ENCODE data around the gene TRIP13.

Gene TRIP13

DNA sequence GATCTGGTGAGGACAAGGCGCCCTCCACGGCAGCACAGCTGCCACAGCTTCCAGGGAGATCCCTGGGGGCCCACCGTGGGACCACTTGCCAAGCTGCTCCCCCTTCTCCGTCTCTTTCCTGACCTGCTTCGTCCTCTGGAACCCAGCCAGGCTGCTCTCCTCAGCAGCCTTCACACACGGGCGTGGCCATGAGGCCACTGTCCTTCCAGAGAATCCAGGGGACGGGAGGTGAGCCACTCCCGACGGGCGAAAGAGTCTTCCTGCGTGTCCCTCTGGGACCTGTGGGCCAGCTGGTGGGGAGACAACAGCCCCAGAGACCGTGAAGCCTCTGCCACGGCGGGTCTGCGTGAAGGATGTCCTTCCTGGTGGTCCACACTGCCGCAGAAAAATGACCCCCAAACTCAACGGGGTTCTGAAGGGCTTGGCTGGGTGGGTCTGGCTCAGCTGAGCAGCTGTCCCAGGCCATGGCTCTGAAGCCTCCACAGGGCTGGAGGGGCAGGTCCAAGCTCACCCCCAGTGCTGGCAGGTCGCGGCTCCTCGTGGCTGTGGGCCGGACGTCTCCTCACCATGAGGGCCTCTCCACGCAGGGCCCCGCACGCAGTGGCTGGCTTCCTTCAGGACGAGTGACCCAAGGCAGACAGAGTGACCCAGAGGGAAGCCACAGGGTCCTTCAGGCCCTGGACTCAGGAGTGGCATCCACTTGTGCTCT is 68.5 kb downstream of the TRIP13 start:
- Histone ChIP-seq H3K27ac (ENCODE audit: low read depth in 2 of 2, low read length in 2 of 2) (no peak overlapping the region), H3K27me3 (ENCODE audit: control insufficient read depth in 2 of 2, insufficient read depth in 2 of 2, low read length in 2 of 2) (peaks cover 1 to 4% of the 10 kb centered on the region in 2 donors), H3K36me3 (ENCODE audit: control insufficient read depth in 2 of 2, insufficient read depth in 2 of 2, low read length in 2 of 2) (no peaks in the 10 kb centered on the region)

DNA sequence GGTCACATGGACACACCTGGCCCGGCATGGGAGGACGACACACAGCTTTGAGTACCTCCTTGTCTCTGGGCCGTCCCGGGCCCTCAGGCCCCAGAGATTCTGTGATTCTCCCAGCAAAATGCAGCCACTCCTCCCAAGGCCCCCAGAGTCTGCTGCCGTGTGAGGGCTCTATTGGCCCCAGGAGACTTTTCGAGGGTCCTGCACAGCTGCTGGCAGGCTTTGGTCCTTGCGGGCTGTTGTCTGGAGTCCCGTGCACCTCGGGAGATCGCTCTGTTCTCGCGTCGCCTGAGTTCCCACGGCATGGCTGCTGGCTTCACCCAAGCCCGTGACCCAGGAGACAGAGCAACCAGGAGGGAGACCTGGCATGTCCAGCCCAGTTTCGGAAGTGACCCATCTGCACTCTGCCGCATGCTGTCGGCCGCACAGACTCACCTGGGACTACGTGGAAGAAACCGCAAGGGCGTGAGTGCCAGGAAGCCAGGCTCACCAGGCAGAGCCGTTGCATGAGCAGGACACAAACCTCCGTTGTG is 69.1 kb downstream of the TRIP13 start:
- Histone ChIP-seq H3K4me1 (ENCODE audit: control insufficient read depth in 2 of 2, insufficient read depth in 2 of 2, low read length in 2 of 2) (peaks cover 6 to 7% of the 10 kb centered on the region in 2 donors), H3K36me3 (ENCODE audit: control insufficient read depth in 2 of 2, insufficient read depth in 2 of 2, low read length in 2 of 2) (no peaks in the 10 kb centered on the region), H3K4me3 (ENCODE audit: low read length in 2 of 2) (no peak overlapping the region), H3K27me3 (ENCODE audit: control insufficient read depth in 2 of 2, insufficient read depth in 2 of 2, low read length in 2 of 2) (peaks cover 1 to 4% of the 10 kb centered on the region in 2 donors), H3K9ac (ENCODE audit: low read depth in 1 of 2, low read length in 2 of 2) (no peak overlapping the region), H3K27ac (ENCODE audit: low read depth in 2 of 2, low read length in 2 of 2) (no peak overlapping the region), H3K9me3 (ENCODE audit: control insufficient read depth in 2 of 2, low read length in 2 of 2) (no peaks in the 10 kb centered on the region)

More for the DNA sequence above, 68.5 kb downstream of the TRIP13 start:
- Histone ChIP-seq H3K9me3 (ENCODE audit: control insufficient read depth in 2 of 2, low read length in 2 of 2) (no peaks in the 10 kb centered on the region), H3K4me1 (ENCODE audit: control insufficient read depth in 2 of 2, insufficient read depth in 2 of 2, low read length in 2 of 2) (peaks cover 7 to 9% of the 10 kb centered on the region in 2 donors), H3K9ac (ENCODE audit: low read depth in 1 of 2, low read length in 2 of 2) (no peak overlapping the region), H3K4me3 (ENCODE audit: low read length in 2 of 2) (no peak overlapping the region)

GRCh38 chr5:962386-962785 is 69.7 kb downstream of the TRIP13 start:
- Histone ChIP-seq H3K27ac (ENCODE audit: low read depth in 2 of 2, low read length in 2 of 2) (no peak overlapping the region), H3K9ac (ENCODE audit: low read depth in 1 of 2, low read length in 2 of 2) (no peak overlapping the region), H3K36me3 (ENCODE audit: control insufficient read depth in 2 of 2, insufficient read depth in 2 of 2, low read length in 2 of 2) (no peaks in the 10 kb centered on the region), H3K9me3 (ENCODE audit: control insufficient read depth in 2 of 2, low read length in 2 of 2) (no peaks in the 10 kb centered on the region), H3K27me3 (ENCODE audit: control insufficient read depth in 2 of 2, insufficient read depth in 2 of 2, low read length in 2 of 2) (peaks cover 4 to 7% of the 10 kb centered on the region in 2 donors), H3K4me3 (ENCODE audit: low read length in 2 of 2) (no peak overlapping the region), H3K4me1 (ENCODE audit: control insufficient read depth in 2 of 2, insufficient read depth in 2 of 2, low read length in 2 of 2) (peaks cover under 1 to 7% of the 10 kb centered on the region in 2 donors)

- Histone ChIP-seq H3K4me3 (ENCODE audit: low read length in 2 of 2) (no peak overlapping the region), H3K36me3 (ENCODE audit: control insufficient read depth in 2 of 2, insufficient read depth in 2 of 2, low read length in 2 of 2) (no peaks in the 10 kb centered on the region), H3K4me1 (ENCODE audit: control insufficient read depth in 2 of 2, insufficient read depth in 2 of 2, low read length in 2 of 2) (peaks cover 0 to 3% of the 10 kb centered on the region in 2 donors), H3K27me3 (ENCODE audit: control insufficient read depth in 2 of 2, insufficient read depth in 2 of 2, low read length in 2 of 2) (peaks cover 4 to 10% of the 10 kb centered on the region in 2 donors), H3K9me3 (ENCODE audit: control insufficient read depth in 2 of 2, low read length in 2 of 2) (no peaks in the 10 kb centered on the region), H3K27ac (ENCODE audit: low read depth in 2 of 2, low read length in 2 of 2) (no peak overlapping the region), H3K9ac (ENCODE audit: low read depth in 1 of 2, low read length in 2 of 2) (no peak overlapping the region)
Measured at GRCh38 chr5:962801-963200, 70.1 kb downstream of the TRIP13 start.

DNA sequence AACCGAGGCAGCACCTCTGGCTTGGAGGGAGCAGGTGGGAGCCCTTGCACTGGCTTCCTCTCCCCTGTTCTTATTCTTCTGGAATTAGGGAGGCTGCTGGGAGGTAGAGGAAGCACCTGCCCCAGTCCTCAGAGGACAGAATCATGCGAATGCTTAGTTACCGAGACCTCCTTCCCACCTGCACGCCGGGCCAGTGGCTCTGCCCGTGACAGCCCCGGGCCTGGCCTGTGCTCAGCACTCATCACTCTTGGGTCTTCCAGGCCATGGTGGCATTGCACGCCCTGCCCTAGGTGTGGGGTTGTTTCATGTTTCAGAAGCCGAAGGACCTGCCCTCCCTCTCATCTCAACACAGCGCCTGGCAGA is 70.6 kb downstream of the TRIP13 start:
- Histone ChIP-seq H3K27ac (ENCODE audit: low read depth in 2 of 2, low read length in 2 of 2) (peak overlapping the region in 1 of 2 donors; percentile 52), H3K4me1 (ENCODE audit: control insufficient read depth in 2 of 2, insufficient read depth in 2 of 2, low read length in 2 of 2) (no peaks in the 10 kb centered on the region), H3K4me3 (ENCODE audit: low read length in 2 of 2) (no peak overlapping the region), H3K9me3 (ENCODE audit: control insufficient read depth in 2 of 2, low read length in 2 of 2) (no peaks in the 10 kb centered on the region), H3K27me3 (ENCODE audit: control insufficient read depth in 2 of 2, insufficient read depth in 2 of 2, low read length in 2 of 2) (peaks cover 4 to 11% of the 10 kb centered on the region in 2 donors), H3K36me3 (ENCODE audit: control insufficient read depth in 2 of 2, insufficient read depth in 2 of 2, low read length in 2 of 2) (no peaks in the 10 kb centered on the region), H3K9ac (ENCODE audit: low read depth in 1 of 2, low read length in 2 of 2) (no peak overlapping the region)

- H3K4me1 ChIP-seq (ENCODE audit: control insufficient read depth in 2 of 2, insufficient read depth in 2 of 2, low read length in 2 of 2), result no peaks in the 10 kb centered on the region
- no peak overlapping the region for H3K4me3 ChIP-seq (ENCODE audit: low read length in 2 of 2)
- H3K36me3 ChIP-seq (ENCODE audit: control insufficient read depth in 2 of 2, insufficient read depth in 2 of 2, low read length in 2 of 2), result no peaks in the 10 kb centered on the region
- peaks cover 7 to 11% of the 10 kb centered on the region in 2 donors for H3K27me3 ChIP-seq (ENCODE audit: control insufficient read depth in 2 of 2, insufficient read depth in 2 of 2, low read length in 2 of 2)
- H3K27ac ChIP-seq (ENCODE audit: low read depth in 2 of 2, low read length in 2 of 2), result peak overlapping the region; percentile 0 to 57
- no peak overlapping the region for H3K9ac ChIP-seq (ENCODE audit: low read depth in 1 of 2, low read length in 2 of 2)
- H3K9me3 ChIP-seq (ENCODE audit: control insufficient read depth in 2 of 2, low read length in 2 of 2), result no peaks in the 10 kb centered on the region
Measured at GRCh38 chr5:963673-964531, 71.2 kb downstream of the TRIP13 start.

GRCh38 chr5:964821-965220 is 72.1 kb downstream of the TRIP13 start:
- no peak overlapping the region for H3K4me3 ChIP-seq (ENCODE audit: low read length in 2 of 2)
- H3K9me3 ChIP-seq (ENCODE audit: control insufficient read depth in 2 of 2, low read length in 2 of 2), result no peaks in the 10 kb centered on the region
- peaks cover 11 to 14% of the 10 kb centered on the region in 2 donors for H3K27me3 ChIP-seq (ENCODE audit: control insufficient read depth in 2 of 2, insufficient read depth in 2 of 2, low read length in 2 of 2)
- H3K27ac ChIP-seq (ENCODE audit: low read depth in 2 of 2, low read length in 2 of 2), result peak overlapping the region in 1 of 2 donors; percentile 57
- no peaks in the 10 kb centered on the region for H3K4me1 ChIP-seq (ENCODE audit: control insufficient read depth in 2 of 2, insufficient read depth in 2 of 2, low read length in 2 of 2)
- H3K9ac ChIP-seq (ENCODE audit: low read depth in 1 of 2, low read length in 2 of 2), result no peak overlapping the region
- no peaks in the 10 kb centered on the region for H3K36me3 ChIP-seq (ENCODE audit: control insufficient read depth in 2 of 2, insufficient read depth in 2 of 2, low read length in 2 of 2)

DNA sequence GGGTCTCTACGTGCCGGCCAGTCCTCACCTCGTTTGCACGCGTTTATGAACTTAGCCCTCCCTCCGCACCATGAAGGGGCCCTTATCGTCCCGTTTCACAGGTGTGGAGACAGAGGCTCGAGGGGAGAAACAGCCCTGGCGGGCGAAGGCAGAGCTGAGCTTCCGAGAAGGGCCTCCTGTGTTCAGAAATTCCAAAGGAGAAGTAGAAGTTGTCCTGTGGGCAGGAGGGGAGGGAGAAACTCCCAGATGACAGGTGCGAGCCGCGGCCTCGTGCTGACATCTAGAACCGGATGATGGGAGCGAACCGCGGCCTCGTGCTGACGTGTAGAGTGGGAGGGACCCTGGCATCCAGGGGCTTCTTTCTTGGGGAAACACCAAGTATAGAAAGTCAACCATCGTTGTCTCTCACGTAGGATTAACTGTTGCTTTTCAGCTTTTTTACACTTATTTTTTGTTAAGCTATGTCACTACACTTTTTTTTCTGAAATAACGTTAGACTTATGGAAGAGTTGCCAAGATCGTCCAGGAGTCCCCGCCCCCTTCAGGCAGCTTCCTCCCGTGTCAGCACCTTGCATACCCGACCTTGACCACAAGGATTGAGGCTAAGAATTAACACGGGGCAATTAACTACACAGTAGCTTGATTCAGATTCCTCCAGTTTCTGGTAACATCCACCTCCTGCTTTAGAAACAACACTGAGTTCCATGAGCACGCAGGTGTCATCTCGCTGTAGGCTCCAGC is 73.1 kb downstream of the TRIP13 start:
- Histone ChIP-seq H3K4me3 (ENCODE audit: low read length in 2 of 2) (no peak overlapping the region), H3K27ac (ENCODE audit: low read depth in 2 of 2, low read length in 2 of 2) (no peak overlapping the region), H3K4me1 (ENCODE audit: control insufficient read depth in 2 of 2, insufficient read depth in 2 of 2, low read length in 2 of 2) (no peaks in the 10 kb centered on the region), H3K9me3 (ENCODE audit: control insufficient read depth in 2 of 2, low read length in 2 of 2) (no peaks in the 10 kb centered on the region), H3K27me3 (ENCODE audit: control insufficient read depth in 2 of 2, insufficient read depth in 2 of 2, low read length in 2 of 2) (peaks cover 10 to 17% of the 10 kb centered on the region in 2 donors), H3K9ac (ENCODE audit: low read depth in 1 of 2, low read length in 2 of 2) (no peak overlapping the region), H3K36me3 (ENCODE audit: control insufficient read depth in 2 of 2, insufficient read depth in 2 of 2, low read length in 2 of 2) (no peaks in the 10 kb centered on the region)

DNA sequence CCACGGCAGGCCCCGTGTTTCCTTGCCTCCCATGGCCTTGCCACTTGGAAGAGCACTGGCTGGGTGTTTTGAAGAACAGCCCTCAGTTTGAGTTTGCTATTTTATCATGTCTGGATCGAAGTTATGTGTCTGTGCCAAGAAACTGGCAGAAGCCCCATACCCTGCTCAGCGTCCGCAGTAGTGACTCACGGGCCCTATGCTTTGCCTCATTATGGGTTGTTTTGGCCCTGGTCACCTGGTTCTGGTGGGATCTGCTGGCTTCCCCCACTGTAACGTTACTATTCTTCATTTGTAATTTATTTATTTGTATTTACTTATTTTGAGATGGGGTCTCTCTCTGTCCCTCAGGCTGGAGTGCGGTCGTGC is 73.6 kb downstream of the TRIP13 start:
- Histone ChIP-seq H3K27ac (ENCODE audit: low read depth in 2 of 2, low read length in 2 of 2) (no peak overlapping the region), H3K9me3 (ENCODE audit: control insufficient read depth in 2 of 2, low read length in 2 of 2) (no peaks in the 10 kb centered on the region), H3K4me1 (ENCODE audit: control insufficient read depth in 2 of 2, insufficient read depth in 2 of 2, low read length in 2 of 2) (no peaks in the 10 kb centered on the region), H3K4me3 (ENCODE audit: low read length in 2 of 2) (no peak overlapping the region), H3K9ac (ENCODE audit: low read depth in 1 of 2, low read length in 2 of 2) (no peak overlapping the region), H3K27me3 (ENCODE audit: control insufficient read depth in 2 of 2, insufficient read depth in 2 of 2, low read length in 2 of 2) (peaks cover 10 to 17% of the 10 kb centered on the region in 2 donors), H3K36me3 (ENCODE audit: control insufficient read depth in 2 of 2, insufficient read depth in 2 of 2, low read length in 2 of 2) (no peaks in the 10 kb centered on the region)

Measured in mucosa of rectum (tissue), 2 donors.